ENCODE data around the gene DLX4.

DLX4 gene

DNA sequence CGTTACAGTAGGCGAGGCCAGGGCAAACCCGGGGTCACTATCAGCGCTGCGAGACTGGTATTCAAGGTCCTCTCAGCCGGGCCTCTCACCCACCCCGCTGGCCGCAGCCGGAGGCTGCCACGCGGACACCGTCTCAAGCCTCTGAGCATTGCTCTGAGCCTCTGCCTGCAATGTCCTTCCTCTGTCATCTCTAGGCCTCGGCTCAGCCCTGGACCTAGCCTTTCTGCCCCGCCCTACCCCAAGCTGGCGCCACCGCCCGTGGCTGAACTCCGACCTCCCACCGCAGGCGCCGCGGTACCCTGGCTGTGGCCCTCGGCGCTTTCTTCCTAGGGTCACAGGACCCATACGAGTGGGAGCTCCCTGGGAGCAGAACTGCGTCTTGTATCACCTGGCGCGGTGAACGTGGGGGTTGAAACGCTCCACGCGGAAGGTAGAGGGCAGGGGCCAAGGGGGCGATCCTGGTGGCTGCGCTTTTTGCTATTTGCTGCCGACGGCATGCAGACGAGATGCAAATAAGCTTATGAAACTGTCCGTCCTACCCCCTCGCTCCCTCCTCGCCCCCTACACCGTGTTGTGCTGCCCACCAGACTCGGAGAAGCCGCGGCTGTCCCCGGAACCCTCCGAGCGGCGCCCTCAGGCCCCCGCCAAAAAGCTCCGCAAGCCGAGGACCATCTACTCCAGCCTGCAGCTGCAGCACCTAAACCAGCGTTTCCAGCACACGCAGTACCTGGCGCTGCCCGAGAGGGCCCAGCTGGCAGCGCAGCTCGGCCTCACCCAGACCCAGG lies 3.7 kb downstream of the DLX4 start:
- no peak overlapping the region for H3K4me2 ChIP-seq
- no peak overlapping the region for H3K9ac ChIP-seq
- TF ChIP-seq, protein P1, sequence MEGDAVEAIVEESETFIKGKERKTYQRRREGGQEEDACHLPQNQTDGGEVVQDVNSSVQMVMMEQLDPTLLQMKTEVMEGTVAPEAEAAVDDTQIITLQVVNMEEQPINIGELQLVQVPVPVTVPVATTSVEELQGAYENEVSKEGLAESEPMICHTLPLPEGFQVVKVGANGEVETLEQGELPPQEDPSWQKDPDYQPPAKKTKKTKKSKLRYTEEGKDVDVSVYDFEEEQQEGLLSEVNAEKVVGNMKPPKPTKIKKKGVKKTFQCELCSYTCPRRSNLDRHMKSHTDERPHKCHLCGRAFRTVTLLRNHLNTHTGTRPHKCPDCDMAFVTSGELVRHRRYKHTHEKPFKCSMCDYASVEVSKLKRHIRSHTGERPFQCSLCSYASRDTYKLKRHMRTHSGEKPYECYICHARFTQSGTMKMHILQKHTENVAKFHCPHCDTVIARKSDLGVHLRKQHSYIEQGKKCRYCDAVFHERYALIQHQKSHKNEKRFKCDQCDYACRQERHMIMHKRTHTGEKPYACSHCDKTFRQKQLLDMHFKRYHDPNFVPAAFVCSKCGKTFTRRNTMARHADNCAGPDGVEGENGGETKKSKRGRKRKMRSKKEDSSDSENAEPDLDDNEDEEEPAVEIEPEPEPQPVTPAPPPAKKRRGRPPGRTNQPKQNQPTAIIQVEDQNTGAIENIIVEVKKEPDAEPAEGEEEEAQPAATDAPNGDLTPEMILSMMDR (conservative IDR thresholded peaks at IDR 0.05; ENCODE audit: low read depth, low read length) = no peak
- no peaks in the 10 kb centered on the region for H3K36me3 ChIP-seq (ENCODE audit: insufficient read depth)
- H2AFZ ChIP-seq (ENCODE audit: low read depth) = no peak overlapping the region
- H3K79me2 ChIP-seq (ENCODE audit: insufficient read depth, low read depth) = no peaks in the 10 kb centered on the region
- H3K4me1 ChIP-seq (ENCODE audit: low read depth, poor library complexity, severe bottlenecking) = peaks cover 13% of the 10 kb centered on the region
- no peak overlapping the region for H3K4me3 ChIP-seq (IDR thresholded peaks at IDR 0.05; ENCODE audit: insufficient read depth, low read depth, low read length)
- H4K20me1 ChIP-seq (ENCODE audit: insufficient read depth) = no peaks in the 10 kb centered on the region
- peaks cover 99% of the 10 kb centered on the region for H3K27me3 ChIP-seq (ENCODE audit: insufficient read depth, low read depth)
- H3K27ac ChIP-seq = no peak overlapping the region

DNA sequence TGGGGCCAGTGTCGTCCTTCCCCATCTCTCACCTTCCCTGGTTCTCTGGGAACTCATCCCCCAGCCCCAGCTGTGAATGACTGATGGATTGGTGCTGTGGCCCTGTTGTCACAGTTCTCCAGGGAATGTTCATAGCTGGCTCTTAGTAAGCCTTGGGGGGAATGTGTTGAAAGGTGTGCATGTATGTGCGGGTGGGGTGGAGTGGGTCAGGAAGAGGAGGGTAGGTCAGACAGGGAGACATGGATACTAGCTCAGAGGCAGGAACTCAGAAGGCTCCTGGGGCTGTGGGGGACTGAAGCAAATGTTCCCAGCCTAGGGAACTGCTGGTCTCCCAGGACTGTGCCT lies 4.3 kb downstream of the DLX4 start:
- no peaks in the 10 kb centered on the region for H4K20me1 ChIP-seq (ENCODE audit: insufficient read depth)
- no peak overlapping the region for H2AFZ ChIP-seq (ENCODE audit: low read depth)
- no peak overlapping the region for H3K27ac ChIP-seq
- H3K79me2 ChIP-seq (ENCODE audit: insufficient read depth, low read depth) = no peaks in the 10 kb centered on the region
- no peak overlapping the region for H3K4me2 ChIP-seq
- no peaks in the 10 kb centered on the region for H3K36me3 ChIP-seq (ENCODE audit: insufficient read depth)
- TF ChIP-seq, protein P1 (conservative IDR thresholded peaks at IDR 0.05; ENCODE audit: low read depth, low read length) = no peak
- H3K4me3 ChIP-seq (IDR thresholded peaks at IDR 0.05; ENCODE audit: insufficient read depth, low read depth, low read length) = no peak overlapping the region
- H3K9ac ChIP-seq = no peak overlapping the region
- H3K4me1 ChIP-seq (ENCODE audit: low read depth, poor library complexity, severe bottlenecking) = peaks cover 11% of the 10 kb centered on the region
- H3K27me3 ChIP-seq (ENCODE audit: insufficient read depth, low read depth) = peaks cover 99% of the 10 kb centered on the region

DNA sequence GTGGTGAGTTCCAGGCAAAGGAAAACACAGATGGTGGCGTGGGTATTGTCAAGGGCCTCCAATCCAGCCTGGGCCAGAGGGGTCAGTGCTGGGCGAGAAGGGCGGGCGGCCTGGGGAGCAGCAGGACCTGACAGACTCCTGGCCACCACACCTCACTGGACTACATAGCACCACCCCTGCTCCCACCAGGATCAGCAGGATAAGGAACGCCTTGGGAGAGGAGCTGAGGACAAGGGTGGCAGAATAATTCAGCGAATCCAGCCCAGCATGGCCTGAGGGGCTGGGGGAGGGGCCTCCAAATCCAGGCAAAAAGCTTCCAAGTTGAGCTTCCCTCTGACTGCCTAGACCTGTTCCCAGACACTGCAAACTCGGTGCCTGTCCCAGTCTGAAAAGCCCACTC lies 6.5 kb downstream of the DLX4 start:
- H3K79me2 ChIP-seq (ENCODE audit: insufficient read depth, low read depth) = no peaks in the 10 kb centered on the region
- no peak overlapping the region for H3K27ac ChIP-seq
- H2AFZ ChIP-seq (ENCODE audit: low read depth) = no peak overlapping the region
- no peak overlapping the region for H3K9ac ChIP-seq
- no peaks in the 10 kb centered on the region for H4K20me1 ChIP-seq (ENCODE audit: insufficient read depth)
- TF ChIP-seq, protein P1 (conservative IDR thresholded peaks at IDR 0.05; ENCODE audit: low read depth, low read length) = no peak
- no peaks in the 10 kb centered on the region for H3K36me3 ChIP-seq (ENCODE audit: insufficient read depth)
- H3K4me2 ChIP-seq = no peak overlapping the region
- no peak overlapping the region for H3K4me3 ChIP-seq (IDR thresholded peaks at IDR 0.05; ENCODE audit: insufficient read depth, low read depth, low read length)
- peaks cover 100% of the 10 kb centered on the region for H3K27me3 ChIP-seq (ENCODE audit: insufficient read depth, low read depth)
- no peaks in the 10 kb centered on the region for H3K4me1 ChIP-seq (ENCODE audit: low read depth, poor library complexity, severe bottlenecking)

DNA sequence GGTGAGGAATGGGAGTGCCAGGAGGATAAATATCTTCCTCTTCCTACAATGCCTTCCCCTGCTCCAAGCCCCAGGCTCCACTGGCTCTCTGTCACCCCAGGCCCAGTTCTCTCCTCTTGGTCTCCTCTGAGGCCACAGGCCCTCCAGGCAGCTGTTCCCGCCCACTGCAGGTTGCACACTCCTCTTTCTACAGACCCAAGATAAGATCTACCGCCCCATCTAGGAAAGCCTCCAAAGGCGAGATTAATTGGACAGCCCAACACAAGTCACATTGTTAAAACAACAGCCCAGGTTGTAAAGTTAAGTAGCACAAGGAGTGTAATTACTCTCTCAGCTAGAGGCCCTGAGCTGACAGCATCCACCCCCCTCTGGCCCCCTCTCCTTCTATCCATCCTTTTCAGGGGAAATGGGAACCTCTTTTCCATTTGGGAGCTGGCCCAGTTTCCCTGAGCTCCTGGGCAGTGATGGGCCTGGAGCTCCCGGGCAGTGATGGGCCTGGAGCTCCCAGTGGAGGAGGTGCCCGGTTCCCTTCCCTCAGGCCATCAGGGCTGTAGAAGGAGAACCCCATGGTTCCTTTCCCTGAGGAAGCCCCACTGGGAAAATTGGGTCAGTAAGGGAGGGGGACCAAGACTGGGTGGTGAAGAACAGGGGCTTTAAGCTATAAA lies 7.3 kb downstream of the DLX4 start:
- Histone ChIP-seq H3K4me2 (no peak overlapping the region), H3K36me3 (ENCODE audit: insufficient read depth) (no peaks in the 10 kb centered on the region), H3K27ac (no peak overlapping the region), H3K27me3 (ENCODE audit: insufficient read depth, low read depth) (peaks cover 98% of the 10 kb centered on the region), H4K20me1 (ENCODE audit: insufficient read depth) (no peaks in the 10 kb centered on the region), H3K4me1 (ENCODE audit: low read depth, poor library complexity, severe bottlenecking) (no peaks in the 10 kb centered on the region), H3K79me2 (ENCODE audit: insufficient read depth, low read depth) (no peaks in the 10 kb centered on the region), H3K4me3 (IDR thresholded peaks at IDR 0.05; ENCODE audit: insufficient read depth, low read depth, low read length) (no peak overlapping the region), H3K9ac (no peak overlapping the region), H2AFZ (ENCODE audit: low read depth) (no peak overlapping the region)
- TF ChIP-seq, protein P1 (conservative IDR thresholded peaks at IDR 0.05; ENCODE audit: low read depth, low read length) = no peak

Data from KMS-11 (cell line).